ENCODE measurements around the gene RGL3.

DNA sequence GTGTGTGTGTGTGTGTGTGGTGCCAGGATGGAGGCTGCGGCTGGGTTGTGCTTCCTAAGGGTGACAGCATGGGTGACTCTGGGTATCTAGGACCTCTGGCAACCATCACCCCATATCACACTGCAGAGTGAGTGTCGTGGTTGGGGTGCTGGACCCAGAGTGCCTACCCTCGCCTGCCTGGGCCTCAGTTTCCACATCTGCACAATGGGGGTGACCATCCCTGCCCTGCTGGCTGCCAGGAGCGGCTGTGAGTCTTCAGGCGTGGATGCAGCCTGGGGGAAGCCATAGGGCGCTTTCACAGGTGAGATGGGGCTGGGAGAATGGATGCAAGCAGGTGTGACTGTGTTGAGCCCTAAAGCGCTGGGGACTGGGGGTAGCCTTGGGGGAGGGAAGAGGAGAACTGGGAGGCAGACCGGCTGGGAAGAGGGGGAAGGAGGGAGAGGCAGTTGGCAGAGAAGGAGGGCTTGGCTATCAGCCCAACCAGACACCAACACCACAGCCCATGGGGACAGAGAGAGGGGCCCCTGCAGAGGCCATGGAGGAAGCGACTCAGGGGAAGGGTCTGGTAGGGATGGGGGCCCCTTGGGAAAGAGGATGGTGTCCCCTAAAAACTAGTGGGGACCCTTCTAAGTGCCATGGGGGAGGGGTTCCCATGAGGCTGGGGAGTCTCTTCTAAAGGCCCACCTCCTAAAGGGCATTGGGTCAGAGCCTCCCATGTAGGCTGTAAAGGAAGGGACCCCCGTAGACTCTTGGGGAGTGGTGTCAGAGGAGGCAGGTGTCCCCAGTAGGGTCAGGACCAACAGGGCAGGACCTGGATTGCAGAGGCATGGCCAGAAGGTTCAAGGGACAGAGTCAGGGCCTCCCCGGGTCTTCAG, 62.2 kb downstream of the RGL3 start:
- TF ChIP-seq, protein P1, sequence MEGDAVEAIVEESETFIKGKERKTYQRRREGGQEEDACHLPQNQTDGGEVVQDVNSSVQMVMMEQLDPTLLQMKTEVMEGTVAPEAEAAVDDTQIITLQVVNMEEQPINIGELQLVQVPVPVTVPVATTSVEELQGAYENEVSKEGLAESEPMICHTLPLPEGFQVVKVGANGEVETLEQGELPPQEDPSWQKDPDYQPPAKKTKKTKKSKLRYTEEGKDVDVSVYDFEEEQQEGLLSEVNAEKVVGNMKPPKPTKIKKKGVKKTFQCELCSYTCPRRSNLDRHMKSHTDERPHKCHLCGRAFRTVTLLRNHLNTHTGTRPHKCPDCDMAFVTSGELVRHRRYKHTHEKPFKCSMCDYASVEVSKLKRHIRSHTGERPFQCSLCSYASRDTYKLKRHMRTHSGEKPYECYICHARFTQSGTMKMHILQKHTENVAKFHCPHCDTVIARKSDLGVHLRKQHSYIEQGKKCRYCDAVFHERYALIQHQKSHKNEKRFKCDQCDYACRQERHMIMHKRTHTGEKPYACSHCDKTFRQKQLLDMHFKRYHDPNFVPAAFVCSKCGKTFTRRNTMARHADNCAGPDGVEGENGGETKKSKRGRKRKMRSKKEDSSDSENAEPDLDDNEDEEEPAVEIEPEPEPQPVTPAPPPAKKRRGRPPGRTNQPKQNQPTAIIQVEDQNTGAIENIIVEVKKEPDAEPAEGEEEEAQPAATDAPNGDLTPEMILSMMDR (IDR thresholded peaks at IDR 0.05) = no peak
- no peak for TF ChIP-seq EZH2 (IDR thresholded peaks at IDR 0.05)
